Neuronal stem cell (in vitro differentiated cells): Measurements from ENCODE around the gene ADCY7.

Source experiments
- DNase-seq: peaks from one replicate; pipeline ENCODE4 v3.0.0-alpha.2; 2013; ENCODE audit warnings: low spot score
- H2AFZ ChIP-seq: one replicate; pipeline ENCODE4 v1.6.1; 2013; ENCODE audit warnings: mild to moderate bottlenecking, low read length, inconsistent platforms
- H2AK5ac ChIP-seq: 2 replicates; pipeline ENCODE4 v1.6.1; 2013; ENCODE audit warnings: low read depth, mild to moderate bottlenecking, inconsistent platforms, low read length, moderate library complexity, mixed read lengths
- H2BK120ac ChIP-seq: 2 replicates; pipeline ENCODE4 v1.6.1; 2013; ENCODE audit warnings: low read depth, mild to moderate bottlenecking, inconsistent platforms, low read length, moderate library complexity, mixed read lengths
- H2BK12ac ChIP-seq: one replicate; pipeline ENCODE4 v1.6.1; 2013; ENCODE audit warnings: low read length, inconsistent platforms
- H2BK15ac ChIP-seq: 2 replicates; pipeline ENCODE4 v1.6.1; 2013; ENCODE audit warnings: mild to moderate bottlenecking, low read length, inconsistent platforms, mixed read lengths
- H2BK5ac ChIP-seq: one replicate; pipeline ENCODE4 v1.6.1; 2013; ENCODE audit warnings: inconsistent platforms, mild to moderate bottlenecking, low read length, moderate library complexity
- H3K14ac ChIP-seq: one replicate; pipeline ENCODE4 v1.6.1; 2013; ENCODE audit warnings: low read length, inconsistent platforms
- H3K18ac ChIP-seq: 2 replicates; pipeline ENCODE4 v1.6.1; 2013; ENCODE audit warnings: low read length, inconsistent platforms
- H3K23ac ChIP-seq: 2 replicates; pipeline ENCODE4 v1.6.1; 2013; ENCODE audit warnings: low read depth, mild to moderate bottlenecking, mixed read lengths, low read length, inconsistent platforms; ENCODE audit not compliant: poor library complexity
- H3K27ac ChIP-seq: replicated peaks from 3 replicates; pipeline ENCODE4 v1.5.1; 2013; ENCODE audit warnings: low read length, inconsistent platforms
- H3K27me3 ChIP-seq, 3 experiments: 2 replicates each; pipeline ENCODE4 v1.6.1; 2013; ENCODE audit warnings: low read length in 3 of 3, mild to moderate bottlenecking in 2 of 3, inconsistent platforms in 1 of 3, low read depth in 1 of 3, mixed read lengths in 1 of 3, moderate library complexity in 1 of 3; ENCODE audit not compliant: control insufficient read depth in 3 of 3, insufficient read depth in 3 of 3
- H3K36me3 ChIP-seq, 2 donors: replicated peaks in 1 of 2; 2 replicates each; pipeline ENCODE4 v1.6.1; 2013; ENCODE audit warnings: low read length in 2 of 2; ENCODE audit not compliant: control insufficient read depth in 2 of 2, insufficient read depth in 2 of 2
- H3K4ac ChIP-seq: 2 replicates; pipeline ENCODE4 v1.6.1; 2013; ENCODE audit warnings: inconsistent platforms, mild to moderate bottlenecking, low read length, moderate library complexity
- H3K4me1 ChIP-seq, 2 donors: 1 replicate in 1 of 2; 2 replicates in 1 of 2; pipeline ENCODE4 v1.6.1; 2013; ENCODE audit warnings: low read length in 2 of 2, low read depth in 1 of 2; ENCODE audit not compliant: control insufficient read depth in 2 of 2, insufficient read depth in 1 of 2
- H3K4me2 ChIP-seq: one replicate; pipeline ENCODE4 v1.6.1; 2013; ENCODE audit warnings: mild to moderate bottlenecking, low read length, inconsistent platforms; ENCODE audit not compliant: insufficient read depth, poor library complexity, severe bottlenecking
- H3K4me3 ChIP-seq, 2 donors: 2 replicates each; pipeline ENCODE4 v1.5.1; 2013; ENCODE audit warnings: low read length in 2 of 2, mild to moderate bottlenecking in 2 of 2, inconsistent platforms in 1 of 2, moderate library complexity in 1 of 2
- H3K79me1 ChIP-seq: one replicate; pipeline ENCODE4 v1.6.1; 2013; ENCODE audit warnings: low read depth, mild to moderate bottlenecking, inconsistent platforms, low read length, moderate library complexity
- H3K9ac ChIP-seq: one replicate; pipeline ENCODE4 v1.6.1; 2013; ENCODE audit warnings: mild to moderate bottlenecking, low read depth, low read length, inconsistent platforms; ENCODE audit not compliant: poor library complexity
- H3K9me3 ChIP-seq, 2 donors: replicated peaks in 1 of 2; 2 replicates each; pipeline versions ENCODE3 to v1.6.1; 2013; ENCODE audit warnings: low read length in 2 of 2, mild to moderate bottlenecking in 2 of 2, inconsistent platforms in 1 of 2, low read depth in 1 of 2, mixed read lengths in 1 of 2, moderate library complexity in 1 of 2; ENCODE audit not compliant: control insufficient read depth in 2 of 2, insufficient read depth in 1 of 2
- H4K8ac ChIP-seq: one replicate; pipeline ENCODE4 v1.6.1; 2013; ENCODE audit warnings: low read depth, mild to moderate bottlenecking, inconsistent platforms, low read length, moderate library complexity
- H4K91ac ChIP-seq: one replicate; pipeline ENCODE4 v1.6.1; 2013; ENCODE audit warnings: low read length, low read depth, mild to moderate bottlenecking, inconsistent platforms; ENCODE audit not compliant: poor library complexity
- WGBS, 2 donors: extraction: QIAGEN DNeasy Blood & Tissue Kit; methylation state at CpG; one replicate each; pipeline ENCODE4 v1.1.7; 2013; ENCODE audit warnings: missing lambda C conversion rate in 2 of 2, mixed read lengths in 1 of 2; ENCODE audit not compliant: insufficient read length in 2 of 2, insufficient replicate concordance in 1 of 2; ENCODE audit errors: extremely low coverage in 2 of 2; 5-methylcytosine and 5-hydroxymethylcytosine counted together

The ADCY7 gene

GRCh38 chr16:50299508-50300105 is 33.3 kb downstream of the ADCY7 start:
- no peaks in the 10 kb centered on the region for H3K4me1 ChIP-seq
- peaks cover 0 to under 1% of the 10 kb centered on the region in 2 donors for H3K9me3 ChIP-seq
- H2BK5ac ChIP-seq, result peak overlapping the region; percentile 77
- H3K4ac ChIP-seq, result no peak overlapping the region
- H3K14ac ChIP-seq, result peak overlapping the region; percentile 82
- H3K4me2 ChIP-seq, result no peak overlapping the region
- no peak overlapping the region for H4K91ac ChIP-seq
- peak overlapping the region; percentile 65 for H3K18ac ChIP-seq
- no CpG with 5 or more reads among the region's 12 CpGs for whole genome bisulfite sequencing, 2 donors
- H2BK120ac ChIP-seq, result no peak overlapping the region
- no peaks in the 10 kb centered on the region for H3K36me3 ChIP-seq
- no peak overlapping the region for H3K4me3 ChIP-seq
- no peak for DNase-seq
- H2AK5ac ChIP-seq, result peak overlapping the region; percentile 53
- H2BK12ac ChIP-seq, result peak overlapping the region; percentile 49
- peak overlapping the region; percentile 89 for H2BK15ac ChIP-seq
- H3K9ac ChIP-seq, result peak overlapping the region; percentile 12
- no peak overlapping the region for H3K27ac ChIP-seq
- H4K8ac ChIP-seq, result no peak overlapping the region
- peaks cover 0 to 4% (median 0%) of the 10 kb centered on the region in 3 experiments for H3K27me3 ChIP-seq
- no peak overlapping the region for H3K23ac ChIP-seq
- H2AFZ ChIP-seq, result no peak overlapping the region
- H3K79me1 ChIP-seq, result peaks cover 4% of the 10 kb centered on the region

- Histone ChIP-seq H3K27ac (no peak overlapping the region), H3K79me1 (peaks cover 2% of the 10 kb centered on the region), H2AFZ (no peak overlapping the region), H2BK15ac (no peak overlapping the region), H3K36me3 (no peaks in the 10 kb centered on the region), H3K4me1 (no peaks in the 10 kb centered on the region), H2BK12ac (no peak overlapping the region), H2AK5ac (peak overlapping the region; percentile 75), H3K4ac (no peak overlapping the region), H3K9me3 (peaks cover 0 to 1% of the 10 kb centered on the region in 2 donors), H3K4me2 (no peak overlapping the region), H2BK5ac (peak overlapping the region; percentile 53), H3K9ac (no peak overlapping the region), H2BK120ac (no peak overlapping the region), H4K8ac (no peak overlapping the region), H3K14ac (peak overlapping the region; percentile 21), H3K18ac (peak overlapping the region; percentile 57), H3K23ac (peak overlapping the region; percentile 73), H3K27me3 (peaks cover 0 to 4% (median 0%) of the 10 kb centered on the region in 3 experiments), H4K91ac (no peak overlapping the region), H3K4me3 (no peak overlapping the region)
- WGBS, 2 donors, result no CpG with 5 or more reads among the region's 23 CpGs
- no peak for DNase-seq
These were observed 34.7 kb downstream of the ADCY7 start for GRCh38 chr16:50300942-50301625.

- Histone ChIP-seq H2BK5ac (peak overlapping the region; percentile 53), H3K23ac (no peak overlapping the region), H2AFZ (no peak overlapping the region), H3K4me1 (no peaks in the 10 kb centered on the region), H3K14ac (no peak overlapping the region), H4K8ac (no peak overlapping the region), H3K4me3 (no peak overlapping the region), H2BK120ac (no peak overlapping the region), H2BK15ac (no peak overlapping the region), H3K27ac (no peak overlapping the region), H3K4me2 (no peak overlapping the region), H3K27me3 (peaks cover 0 to 4% (median 0%) of the 10 kb centered on the region in 3 experiments), H3K9ac (no peak overlapping the region), H4K91ac (no peak overlapping the region), H2BK12ac (no peak overlapping the region), H3K4ac (no peak overlapping the region), H3K79me1 (peaks cover 2% of the 10 kb centered on the region), H2AK5ac (no peak overlapping the region), H3K9me3 (peaks cover 0 to 1% of the 10 kb centered on the region in 2 donors), H3K18ac (peak overlapping the region; percentile 59), H3K36me3 (no peaks in the 10 kb centered on the region)
- DNase-seq, result no peak
- no CpG with 5 or more reads among the region's 21 CpGs for WGBS, 2 donors
These were observed 35.5 kb downstream of the ADCY7 start for GRCh38 chr16:50301626-50302471.
